IMR-90 (cell line): ENCODE data around the gene AKR1C8. TPM values are rescaled to one million over a fixed set of nuclear protein-coding genes. Genes with fewer than 3 reads are reported as not detected.
"Not testable (repeated sequence)": the region's sequence is repeated elsewhere in the genome, so short reads cannot be mapped to it uniquely, and the experiment has no call there.

ENCODE experiments used
- ATAC-seq: fragments of 200-7000 bp; cut with Tn5 transposase; 2 replicates; pipeline ENCODE4 v1.9.1; 2020; ENCODE audit warnings: low read depth, mild to moderate bottlenecking, moderate library complexity
- BruUV-seq: library from RNA; stranded (reverse); fragments of 400-500 nt; replicated peaks from 2 replicates; lab custom pipeline; 2021; lab: Mats Ljungman, UMichigan
- CTCF ChIA-PET: fragments of 300-600 bp; formaldehyde crosslinking; extraction: SDS; loops from one replicate; lab custom pipeline; 2021; ENCODE audit warnings: antibody characterized with exemption; lab: Yijun Ruan, JAX
- POLR2A ChIA-PET: fragments of 300-600 bp; sonication (Branson Sonifier 250); formaldehyde crosslinking; loops from one replicate; lab custom pipeline; 2022; ENCODE audit warnings: antibody characterized with exemption; ENCODE audit not compliant: unreplicated experiment; lab: Charles Lee
- DNase-seq: peaks from one replicate; pipeline ENCODE4 v3.0.0; 2013
- H2AFZ ChIP-seq: replicated peaks from 2 replicates; pipeline ENCODE3; 2013; ENCODE audit warnings: low read length, mild to moderate bottlenecking; ENCODE audit not compliant: poor library complexity
- H2AK5ac ChIP-seq: 2 replicates; pipeline ENCODE4 v1.6.1; 2013; ENCODE audit warnings: low read depth, low read length, inconsistent platforms
- H2AK9ac ChIP-seq: replicated peaks from 2 replicates; pipeline ENCODE3; 2013; ENCODE audit warnings: mild to moderate bottlenecking, low read depth, low read length, moderate library complexity; ENCODE audit not compliant: poor library complexity
- H2BK120ac ChIP-seq: 2 replicates; pipeline ENCODE4 v1.6.1; 2013; ENCODE audit warnings: low read depth, low read length, inconsistent platforms
- H2BK15ac ChIP-seq: 3 replicates; pipeline ENCODE4 v1.6.1; 2013; ENCODE audit warnings: low read depth, low read length, inconsistent platforms
- H2BK20ac ChIP-seq: 2 replicates; pipeline ENCODE4 v1.6.1; 2013; ENCODE audit warnings: low read depth, mild to moderate bottlenecking, inconsistent platforms, low read length, moderate library complexity
- H2BK5ac ChIP-seq: 2 replicates; pipeline ENCODE4 v1.6.1; 2013; ENCODE audit warnings: mild to moderate bottlenecking, low read depth, low read length, inconsistent platforms; ENCODE audit not compliant: poor library complexity, severe bottlenecking
- H3K14ac ChIP-seq: replicated peaks from 2 replicates; pipeline ENCODE4 v1.6.1; 2013; ENCODE audit warnings: low read depth, low read length, inconsistent platforms
- H3K18ac ChIP-seq: 2 replicates; pipeline ENCODE4 v1.6.1; 2013; ENCODE audit warnings: low read depth, low read length, control low read depth
- H3K23ac ChIP-seq: 2 replicates; pipeline ENCODE4 v1.6.1; 2013; ENCODE audit warnings: low read depth, low read length, inconsistent platforms
- H3K27ac ChIP-seq: 2 replicates; pipeline ENCODE4 v1.5.1; 2013; ENCODE audit warnings: mild to moderate bottlenecking, control low read depth, low read length; ENCODE audit not compliant: insufficient read depth
- H3K27me3 ChIP-seq: 2 replicates; pipeline ENCODE4 v1.6.1; 2013; ENCODE audit warnings: low read length; ENCODE audit not compliant: control insufficient read depth, insufficient read depth
- H3K36me3 ChIP-seq: 2 replicates; pipeline ENCODE4 v1.6.1; 2013; ENCODE audit warnings: low read length, mixed read lengths; ENCODE audit not compliant: control insufficient read depth, insufficient read depth
- H3K4ac ChIP-seq: 2 replicates; pipeline ENCODE4 v1.6.1; 2013; ENCODE audit warnings: low read depth, low read length, inconsistent platforms
- H3K4me1 ChIP-seq: 2 replicates; pipeline ENCODE4 v1.6.1; 2013; ENCODE audit warnings: low read length, mixed read lengths; ENCODE audit not compliant: control insufficient read depth, insufficient read depth
- H3K4me2 ChIP-seq: 2 replicates; pipeline ENCODE4 v1.6.1; 2013; ENCODE audit warnings: low read depth, mild to moderate bottlenecking, control low read depth, low read length, moderate library complexity
- H3K4me3 ChIP-seq: 2 replicates; pipeline ENCODE4 v1.5.1; 2013; ENCODE audit warnings: low read depth, mild to moderate bottlenecking, control low read depth, low read length, moderate library complexity; ENCODE audit not compliant: insufficient read depth
- H3K56ac ChIP-seq: 2 replicates; pipeline ENCODE4 v1.6.1; 2013; ENCODE audit warnings: low read length, inconsistent platforms; ENCODE audit not compliant: insufficient read depth; ENCODE audit errors: extremely low read depth
- H3K79me1 ChIP-seq, 2 experiments: 2 replicates each; pipeline ENCODE4 v1.6.1; 2013; ENCODE audit warnings: low read length in 2 of 2, inconsistent platforms in 1 of 2, low read depth in 1 of 2
- H3K9ac ChIP-seq: 2 replicates; pipeline ENCODE4 v1.6.1; 2013; ENCODE audit warnings: low read depth, low read length, control low read depth
- H3K9me1 ChIP-seq: 2 replicates; pipeline ENCODE4 v1.6.1; 2013; ENCODE audit warnings: low read length, inconsistent platforms; ENCODE audit not compliant: insufficient read depth
- H3K9me3 ChIP-seq: 2 replicates; pipeline ENCODE4 v1.6.1; 2013; ENCODE audit warnings: low read length; ENCODE audit not compliant: control insufficient read depth, insufficient read depth
- H4K20me1 ChIP-seq: 2 replicates; pipeline ENCODE4 v1.6.1; 2013; ENCODE audit warnings: low read length, inconsistent platforms; ENCODE audit not compliant: insufficient read depth
- H4K5ac ChIP-seq: 2 replicates; pipeline ENCODE4 v1.6.1; 2013; ENCODE audit warnings: mild to moderate bottlenecking, low read depth, low read length, control low read depth
- H4K8ac ChIP-seq, 2 experiments: 2 replicates each; pipeline ENCODE4 v1.6.1; 2013; ENCODE audit warnings: low read depth in 2 of 2, low read length in 2 of 2, control low read depth in 1 of 2, inconsistent platforms in 1 of 2
- H4K91ac ChIP-seq: 2 replicates; pipeline ENCODE4 v1.6.1; 2013; ENCODE audit warnings: low read depth, low read length, inconsistent platforms; ENCODE audit not compliant: insufficient read depth
- WGBS, 2 experiments: methylation state at CpG; one replicate each; pipeline versions ENCODE4 v1.1.5 to v1.1.7; 2013; ENCODE audit warnings: missing lambda C conversion rate in 2 of 2; ENCODE audit not compliant: insufficient read length in 1 of 2; ENCODE audit errors: extremely low coverage in 2 of 2; 5-methylcytosine and 5-hydroxymethylcytosine counted together
- dilution Hi-C: fragments of 300-500 bp; cut with HindIII; formaldehyde crosslinking; loops from one replicate; pipeline ENCODE4 v1.14.3; 2018; ENCODE audit warnings: low sequenced_read_pairs; ENCODE audit not compliant: unreplicated experiment
- in situ Hi-C: fragments of 300-500 bp; cut with MboI; formaldehyde crosslinking; loops from 3 replicates; pipeline ENCODE4 v1.14.3; 2019; ENCODE audit warnings: low sequenced_read_pairs, inconsistent platforms, mixed read lengths
- intact Hi-C: fragments of 100-400 bp; cut with micrococcal nuclease; formaldehyde crosslinking; loops from 2 replicates; pipeline ENCODE4 v1.10.0; 2022
- polyA plus RNA-seq, 3 experiments: library from polyadenylated mRNA; depleted of rRNA; stranded (reverse); fragments of >200 nt; gene quantifications; 2 replicates each; pipeline ENCODE4 v1.2.3, GENCODE V29; 2012; ENCODE audit warnings: low replicate concordance in 1 of 3
- total RNA-seq: library from RNA; depleted of rRNA; stranded (reverse); fragments of >200 nt; gene quantifications from 2 replicates; pipeline ENCODE4 v1.2.3, GENCODE V29; 2012

AKR1C8 gene
- total and polyA plus RNA-seq, 2 of the 4 experiments (the other 2 are of a cell fraction): not detected

DNA sequence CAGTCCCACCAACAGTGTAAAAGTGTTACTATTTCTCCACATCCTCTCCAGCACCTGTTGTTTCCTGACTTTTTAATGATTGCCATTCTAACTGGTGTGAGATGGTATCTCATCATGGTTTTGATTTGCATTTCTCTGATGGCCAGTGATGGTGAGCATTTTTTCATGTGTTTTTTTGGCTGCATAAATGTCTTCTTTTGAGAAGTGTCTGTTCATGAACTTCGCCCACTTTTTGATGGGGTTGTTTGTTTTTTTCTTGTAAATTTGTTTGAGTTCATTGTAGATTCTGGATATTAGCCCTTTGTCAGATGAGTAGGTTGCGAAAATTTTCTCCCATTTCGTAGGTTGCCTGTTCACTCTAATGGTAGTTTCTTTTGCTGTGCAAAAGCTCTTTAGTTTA lies 9.4 kb downstream of the AKR1C8 start:
- H3K79me1 ChIP-seq, H4K8ac ChIP-seq, H2AK5ac ChIP-seq, H3K14ac ChIP-seq, H2BK120ac ChIP-seq, intact Hi-C loops, H3K4ac ChIP-seq, DNase-seq, H2BK20ac ChIP-seq, H3K23ac ChIP-seq, ATAC-seq, dilution Hi-C loops, H4K5ac ChIP-seq, H3K9me1 ChIP-seq, H3K27me3 ChIP-seq, H3K18ac ChIP-seq, H3K4me2 ChIP-seq, H4K20me1 ChIP-seq, H3K36me3 ChIP-seq, H4K91ac ChIP-seq, H3K27ac ChIP-seq, in situ Hi-C loops, H3K4me3 ChIP-seq, BruUV-seq, H3K4me1 ChIP-seq, POLR2A ChIA-PET, H3K9ac ChIP-seq, H3K56ac ChIP-seq, H2BK15ac ChIP-seq, H3K9me3 ChIP-seq, H2BK5ac ChIP-seq, H2AK9ac ChIP-seq, H2AFZ ChIP-seq, CTCF ChIA-PET: not testable (repeated sequence)
- no CpG with 5 or more reads among the region's 3 CpGs for WGBS, 2 experiments
